ENCODE results near the gene ITCH.

- no peak for TF ChIP-seq EZH2 (IDR thresholded peaks at IDR 0.05)
- TF ChIP-seq POLR2AphosphoS5 (IDR thresholded peaks at IDR 0.05; ENCODE audit: borderline replicate concordance, low read depth, low read length): no peak
These were observed 46.8 kb upstream of the ITCH start for GRCh38 chr20:34316196-34316814.

Data from SK-N-MC (cell line).